HG03378 (cell line): ENCODE results near the gene IL1RAPL1.

Source experiments
- ATAC-seq: cut with Tn5 transposase; IDR thresholded peaks from one replicate; pipeline ENCODE4 v1.9.1; 2021; ENCODE audit warnings: mild to moderate bottlenecking, moderate library complexity; ENCODE audit not compliant: unreplicated experiment

The IL1RAPL1 gene

GRCh38 chrX:28626515-28626914 is 39.3 kb downstream of the IL1RAPL1 start:
- ATAC-seq, result no peak

- ATAC-seq, result no peak
Observed at GRCh38 chrX:28628120-28628519, 40.9 kb downstream of the IL1RAPL1 start.

GRCh38 chrX:28638775-28639174 is 51.5 kb downstream of the IL1RAPL1 start:
- ATAC-seq, result no peak

GRCh38 chrX:28639451-28639850 is 52.2 kb downstream of the IL1RAPL1 start:
- no peak for ATAC-seq

- no peak for ATAC-seq
Observed at GRCh38 chrX:28649541-28649940, 62.3 kb downstream of the IL1RAPL1 start.

- ATAC-seq, result no peak
Observed at GRCh38 chrX:28651186-28651585, 63.9 kb downstream of the IL1RAPL1 start.

GRCh38 chrX:28659269-28659668 is 72.0 kb downstream of the IL1RAPL1 start:
- ATAC-seq, result no peak

GRCh38 chrX:28665778-28666177 is 78.5 kb downstream of the IL1RAPL1 start:
- ATAC-seq, result no peak

- ATAC-seq, result no peak
Observed at GRCh38 chrX:28668303-28668702, 81.1 kb downstream of the IL1RAPL1 start.

GRCh38 chrX:28668957-28669356 is 81.7 kb downstream of the IL1RAPL1 start:
- ATAC-seq, result no peak

GRCh38 chrX:28670074-28670473 is 82.8 kb downstream of the IL1RAPL1 start:
- no peak for ATAC-seq

GRCh38 chrX:28675173-28675572 is 87.9 kb downstream of the IL1RAPL1 start:
- ATAC-seq, result no peak

GRCh38 chrX:28693101-28693500 is 105.9 kb downstream of the IL1RAPL1 start:
- ATAC-seq, result no peak

GRCh38 chrX:28697732-28698131 is 110.5 kb downstream of the IL1RAPL1 start:
- ATAC-seq, result no peak

- ATAC-seq, result no peak
Observed at GRCh38 chrX:28701222-28701621, 114.0 kb downstream of the IL1RAPL1 start.

GRCh38 chrX:28706964-28707363 is 119.7 kb downstream of the IL1RAPL1 start:
- ATAC-seq, result no peak

- no peak for ATAC-seq
Observed at GRCh38 chrX:28709421-28709820, 122.2 kb downstream of the IL1RAPL1 start.

GRCh38 chrX:28717864-28718263 is 130.6 kb downstream of the IL1RAPL1 start:
- ATAC-seq, result no peak

- ATAC-seq, result no peak
Observed at GRCh38 chrX:28718450-28718849, 131.2 kb downstream of the IL1RAPL1 start.

GRCh38 chrX:28719620-28720019 is 132.4 kb downstream of the IL1RAPL1 start:
- ATAC-seq, result no peak

- ATAC-seq, result no peak
Observed at GRCh38 chrX:28752330-28752729, 165.1 kb downstream of the IL1RAPL1 start.

GRCh38 chrX:28756175-28756574 is 168.9 kb downstream of the IL1RAPL1 start:
- no peak for ATAC-seq

- no peak for ATAC-seq
Observed at GRCh38 chrX:28756647-28757046, 169.4 kb downstream of the IL1RAPL1 start.

- ATAC-seq, result no peak
Observed at GRCh38 chrX:28757290-28757689, 170.0 kb downstream of the IL1RAPL1 start.
